Breast epithelium (tissue), 4 donors: Measurements from ENCODE around the gene PIP4P1. TPM values are rescaled to one million over a fixed set of nuclear protein-coding genes. Genes with fewer than 3 reads are reported as not detected.

Source experiments
- DNase-seq, 2 donors: peaks; one replicate each; pipeline ENCODE4 v3.0.0-alpha.2; 2019; ENCODE audit warnings: low spot score in 2 of 2
- H3K27ac ChIP-seq, 2 donors: fragments of 200-600 bp; sonication (generic) in 1 of 2; one replicate each; pipeline ENCODE4 v1.5.1; 2016 to 2019; ENCODE audit warnings: mild to moderate bottlenecking in 1 of 2
- H3K27me3 ChIP-seq, 2 donors: fragments of 200-600 bp; sonication (generic) in 1 of 2; one replicate each; pipeline versions ENCODE4 v1.5.1 to v1.6.0; 2017 to 2019; ENCODE audit warnings: control low read depth in 1 of 2, mild to moderate bottlenecking in 1 of 2
- H3K36me3 ChIP-seq: fragments of 200-600 bp; one replicate; pipeline ENCODE4 v1.5.1; 2019
- H3K4me1 ChIP-seq, 2 donors: fragments of 200-600 bp; sonication (generic); one replicate each; pipeline ENCODE4 v1.5.1; 2016 to 2019; ENCODE audit warnings: control low read depth in 1 of 2
- H3K4me3 ChIP-seq, 3 donors: fragments of 200-600 bp; sonication (generic); 1 replicate in 2 of 3; 2 replicates in 1 of 3; pipeline ENCODE4 v1.5.1; 2016 to 2019; ENCODE audit warnings: mild to moderate bottlenecking in 3 of 3, moderate library complexity in 2 of 3
- H3K9me3 ChIP-seq, 2 donors: fragments of 200-600 bp; sonication (generic) in 1 of 2; one replicate each; pipeline ENCODE4 v1.5.1; 2016 to 2019; ENCODE audit warnings: control low read depth in 1 of 2
- POLR2A ChIP-seq: fragments of 450-650 bp; IDR thresholded peaks from one replicate; pipeline ENCODE4 v1.6.1; 2016; ENCODE audit warnings: antibody characterized with exemption, mild to moderate bottlenecking, moderate library complexity
- POLR2AphosphoS5 ChIP-seq, 3 donors: sonication (generic); formaldehyde crosslinking; IDR thresholded peaks; one replicate each; pipeline ENCODE4 v1.6.1; 2017; ENCODE audit warnings: antibody characterized with exemption in 3 of 3
- intact Hi-C: fragments of 100-400 bp; cut with DNase I; formaldehyde crosslinking; loops from one replicate; pipeline ENCODE4 v1.15.1; 2023; ENCODE audit warnings: low total_unique reads
- total RNA-seq, 3 donors: library from RNA; depleted of rRNA; stranded (reverse); fragments of >200 nt; gene quantifications; one replicate each; pipeline ENCODE4 v1.1.0, GENCODE V29; 2016
- TF ChIP-seq, protein P1 (sequence below), 3 donors: fragments of 450-650 bp; IDR thresholded peaks; one replicate each; pipeline ENCODE4 v1.5.1; 2016 to 2017; ENCODE audit warnings: antibody characterized with exemption in 3 of 3, mild to moderate bottlenecking in 3 of 3, moderate library complexity in 3 of 3

Gene PIP4P1
- total RNA-seq, 3 donors from 2014 or later = 23.6 to 34.1 (median 29.9) TPM

DNA sequence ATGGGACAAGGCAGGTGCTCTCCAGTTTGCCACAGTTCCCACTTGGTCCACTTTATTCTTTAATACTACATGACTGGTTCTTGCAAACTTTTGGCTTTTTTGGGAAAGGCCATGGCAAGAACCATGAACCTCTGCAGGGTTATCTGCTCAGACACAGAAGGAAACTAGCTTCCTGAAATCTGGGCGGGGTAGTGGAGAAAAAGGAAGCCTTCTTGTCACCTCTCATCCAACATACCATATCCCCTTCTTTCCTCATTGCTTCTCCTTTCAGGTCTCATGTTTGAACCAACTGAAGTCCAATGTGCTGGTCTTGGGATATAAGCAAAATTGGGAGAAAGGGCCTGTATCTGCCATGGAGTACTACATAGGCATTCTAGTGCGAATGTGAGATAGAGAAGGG is 19.8 kb downstream of the PIP4P1 start:
- TF ChIP-seq POLR2A (no peak), POLR2AphosphoS5 (IDR thresholded peaks at IDR 0.05) (no peak)
- TF ChIP-seq, protein P1, sequence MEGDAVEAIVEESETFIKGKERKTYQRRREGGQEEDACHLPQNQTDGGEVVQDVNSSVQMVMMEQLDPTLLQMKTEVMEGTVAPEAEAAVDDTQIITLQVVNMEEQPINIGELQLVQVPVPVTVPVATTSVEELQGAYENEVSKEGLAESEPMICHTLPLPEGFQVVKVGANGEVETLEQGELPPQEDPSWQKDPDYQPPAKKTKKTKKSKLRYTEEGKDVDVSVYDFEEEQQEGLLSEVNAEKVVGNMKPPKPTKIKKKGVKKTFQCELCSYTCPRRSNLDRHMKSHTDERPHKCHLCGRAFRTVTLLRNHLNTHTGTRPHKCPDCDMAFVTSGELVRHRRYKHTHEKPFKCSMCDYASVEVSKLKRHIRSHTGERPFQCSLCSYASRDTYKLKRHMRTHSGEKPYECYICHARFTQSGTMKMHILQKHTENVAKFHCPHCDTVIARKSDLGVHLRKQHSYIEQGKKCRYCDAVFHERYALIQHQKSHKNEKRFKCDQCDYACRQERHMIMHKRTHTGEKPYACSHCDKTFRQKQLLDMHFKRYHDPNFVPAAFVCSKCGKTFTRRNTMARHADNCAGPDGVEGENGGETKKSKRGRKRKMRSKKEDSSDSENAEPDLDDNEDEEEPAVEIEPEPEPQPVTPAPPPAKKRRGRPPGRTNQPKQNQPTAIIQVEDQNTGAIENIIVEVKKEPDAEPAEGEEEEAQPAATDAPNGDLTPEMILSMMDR (IDR thresholded peaks at IDR 0.05) = no peak
- Histone ChIP-seq H3K4me3 (no peak overlapping the region), H3K4me1 (no peaks in the 10 kb centered on the region), H3K27me3 (no peaks in the 10 kb centered on the region), H3K27ac (no peak overlapping the region), H3K9me3 (no peaks in the 10 kb centered on the region), H3K36me3 (no peaks in the 10 kb centered on the region)
- no peak for DNase-seq
- intact Hi-C loops = no loop called here

DNA sequence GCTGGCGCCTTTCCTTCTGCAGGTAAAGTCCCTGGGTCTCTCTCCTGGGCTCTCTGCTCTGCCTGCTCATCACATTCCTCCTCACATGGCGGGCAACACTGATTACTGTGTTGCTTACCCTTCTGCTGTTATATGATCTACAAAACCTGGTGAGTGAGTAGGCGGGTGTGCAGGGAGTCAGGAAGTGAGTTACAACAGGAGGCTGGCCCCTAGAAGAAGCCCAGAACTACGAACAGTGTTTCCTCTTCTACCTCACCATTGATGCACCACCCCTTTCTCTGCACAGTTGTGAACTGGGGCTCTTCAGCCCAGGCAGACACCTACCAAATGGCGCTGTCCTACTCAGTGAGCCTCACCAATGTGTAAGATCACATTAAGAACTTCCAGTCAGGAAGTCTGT is 20.4 kb downstream of the PIP4P1 start:
- no peaks in the 10 kb centered on the region for H3K27me3 ChIP-seq
- TF ChIP-seq POLR2A (no peak), POLR2AphosphoS5 (IDR thresholded peaks at IDR 0.05) (no peak)
- TF ChIP-seq, protein P1 (IDR thresholded peaks at IDR 0.05) = no peak
- no peaks in the 10 kb centered on the region for H3K4me1 ChIP-seq
- DNase-seq = no peak
- H3K4me3 ChIP-seq = no peak overlapping the region
- no peaks in the 10 kb centered on the region for H3K9me3 ChIP-seq
- no peaks in the 10 kb centered on the region for H3K36me3 ChIP-seq
- no peak overlapping the region for H3K27ac ChIP-seq
- intact Hi-C loops = no loop called here

- intact Hi-C loops = no loop called here
- TF ChIP-seq POLR2A = no peak
- TF ChIP-seq POLR2AphosphoS5 (IDR thresholded peaks at IDR 0.05) = no peak
- TF ChIP-seq, protein P1 (IDR thresholded peaks at IDR 0.05) = no peak
- DNase-seq = no peak
- Histone ChIP-seq H3K27me3 (no peaks in the 10 kb centered on the region), H3K9me3 (no peaks in the 10 kb centered on the region), H3K4me1 (no peaks in the 10 kb centered on the region), H3K4me3 (no peak overlapping the region), H3K27ac (no peak overlapping the region), H3K36me3 (no peaks in the 10 kb centered on the region)
These were observed 20.8 kb downstream of the PIP4P1 start for GRCh38 chr14:20440465-20440864.

DNA sequence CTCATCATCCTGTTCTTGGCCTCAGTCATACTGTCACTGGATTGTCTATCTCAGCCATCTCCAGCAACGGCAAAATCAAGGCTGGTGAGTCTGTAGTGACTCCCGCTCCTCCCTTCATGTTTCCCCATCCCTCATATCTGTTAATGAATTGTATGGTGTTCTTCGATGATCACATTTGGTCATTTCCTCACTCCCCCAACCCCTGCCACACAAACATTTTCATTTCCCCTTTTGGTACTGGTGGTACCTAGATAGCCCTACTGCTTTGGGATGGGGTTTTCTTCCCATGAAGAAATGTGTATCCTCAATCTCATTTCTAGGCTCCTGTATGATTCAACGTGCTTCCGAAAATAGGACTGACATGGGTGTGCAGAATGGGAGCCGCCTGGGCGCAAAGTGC is 22.6 kb downstream of the PIP4P1 start:
- H3K4me1 ChIP-seq = no peaks in the 10 kb centered on the region
- H3K27me3 ChIP-seq = no peaks in the 10 kb centered on the region
- H3K4me3 ChIP-seq = no peak overlapping the region
- intact Hi-C loops = no loop called here
- no peaks in the 10 kb centered on the region for H3K9me3 ChIP-seq
- H3K36me3 ChIP-seq = no peaks in the 10 kb centered on the region
- TF ChIP-seq POLR2AphosphoS5 (IDR thresholded peaks at IDR 0.05) (no peak), POLR2A (no peak)
- TF ChIP-seq, protein P1 (IDR thresholded peaks at IDR 0.05) = no peak
- DNase-seq = no peak
- H3K27ac ChIP-seq = no peak overlapping the region

GRCh38 chr14:20436363-20436755 is 24.9 kb downstream of the PIP4P1 start:
- Histone ChIP-seq H3K4me1 (no peaks in the 10 kb centered on the region), H3K36me3 (no peaks in the 10 kb centered on the region), H3K9me3 (no peaks in the 10 kb centered on the region), H3K4me3 (no peak overlapping the region), H3K27me3 (no peaks in the 10 kb centered on the region), H3K27ac (peak overlapping the region in 1 of 2 donors; percentile 66)
- intact Hi-C loops = no loop called here
- DNase-seq = no peak
- TF ChIP-seq POLR2AphosphoS5 (IDR thresholded peaks at IDR 0.05) (no peak), POLR2A (no peak)
- TF ChIP-seq, protein P1 (IDR thresholded peaks at IDR 0.05) = no peak
